GM19043 (cell line): ENCODE measurements around the gene MYOZ1.
"Not testable (repeated sequence)": the region's sequence is repeated elsewhere in the genome, so short reads cannot be mapped to it uniquely, and the experiment has no call there.

Experiments
- ATAC-seq: cut with Tn5 transposase; IDR thresholded peaks from one replicate; pipeline ENCODE4 v1.9.1; 2021; ENCODE audit warnings: low read depth; ENCODE audit not compliant: unreplicated experiment

Gene MYOZ1

DNA sequence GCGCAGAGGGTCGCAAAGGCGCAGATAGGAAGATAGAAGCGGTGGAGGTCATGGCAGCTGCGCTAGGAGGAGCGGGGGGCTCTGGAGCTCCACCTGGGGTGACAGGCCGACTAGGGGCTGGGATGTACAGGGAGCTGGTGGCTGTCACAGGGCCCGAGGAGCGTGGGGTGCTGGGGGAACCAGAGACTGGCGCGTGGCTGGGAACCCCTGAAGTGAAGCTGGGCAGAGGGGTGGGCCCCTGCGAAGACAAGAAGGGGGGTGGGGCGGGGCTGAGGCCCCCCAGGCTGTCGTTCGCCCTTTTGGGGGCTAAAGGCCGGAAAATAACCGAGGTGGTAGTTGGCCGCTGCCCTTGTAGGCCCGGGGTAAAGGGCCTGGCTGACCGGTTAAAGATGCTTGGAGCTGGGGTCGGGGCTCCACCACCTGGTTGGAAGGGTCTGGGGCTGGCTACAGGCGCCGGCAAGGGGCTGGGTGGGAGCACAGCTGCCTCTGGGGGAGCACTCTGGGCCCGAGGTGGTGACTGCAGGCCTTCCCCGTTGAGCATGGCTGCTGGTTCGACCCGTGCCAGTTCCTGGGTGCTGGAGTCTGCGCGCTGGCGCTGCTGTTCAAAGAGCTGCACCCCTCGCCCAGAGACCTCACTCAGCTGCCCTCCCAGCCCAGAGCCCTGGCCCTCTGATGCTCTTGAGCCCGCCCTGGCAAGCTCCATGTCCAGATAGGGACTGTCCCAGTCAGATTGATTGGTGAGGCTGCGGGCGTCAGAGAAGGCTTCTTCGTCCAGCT is 6.8 kb upstream of the MYOZ1 start:
- no peak for ATAC-seq

- no peak for ATAC-seq
Observed at GRCh38 chr10:73647211-73647874, 6.1 kb upstream of the MYOZ1 start.

- ATAC-seq = no peak
Observed at GRCh38 chr10:73646598-73647041, 5.3 kb upstream of the MYOZ1 start.

DNA sequence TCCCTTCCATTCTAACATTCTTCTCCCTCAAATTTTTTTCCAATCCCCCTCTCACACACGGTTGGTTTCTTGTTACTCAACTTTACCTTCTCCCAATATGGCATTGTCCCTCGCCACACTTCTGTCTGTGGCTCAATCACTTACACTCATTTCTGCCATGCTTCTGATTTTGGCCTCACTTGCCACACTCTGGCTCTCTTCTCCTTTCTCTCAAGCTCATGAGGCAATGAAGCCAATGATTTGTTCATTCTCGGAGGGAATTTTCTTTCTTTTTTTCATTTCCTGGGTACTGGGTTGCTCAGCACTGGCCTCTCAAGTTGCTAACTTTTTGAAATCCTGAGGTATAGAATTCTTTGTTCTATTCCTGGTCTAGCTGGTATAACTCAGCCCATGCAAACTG is 4.0 kb upstream of the MYOZ1 start:
- ATAC-seq = no peak

DNA sequence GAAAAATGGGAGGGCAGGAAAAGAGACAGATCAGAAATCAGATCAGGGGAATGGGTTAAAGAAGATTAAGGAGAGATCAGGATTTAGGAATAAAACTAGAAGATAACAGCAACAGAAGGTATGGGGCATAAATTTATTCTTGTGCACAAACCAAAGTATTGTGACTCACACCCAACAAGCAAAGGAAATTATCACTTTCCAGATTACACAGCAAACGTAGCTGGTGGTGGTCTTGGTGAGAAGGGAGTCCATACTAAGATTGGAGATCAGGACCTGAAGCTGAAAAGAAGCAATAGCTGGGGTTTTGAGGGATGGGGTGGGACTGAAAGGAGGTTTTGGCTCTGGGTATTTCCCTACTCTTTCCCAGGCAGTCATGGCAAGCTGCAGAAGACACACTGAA is 3.5 kb upstream of the MYOZ1 start:
- ATAC-seq = no peak

DNA sequence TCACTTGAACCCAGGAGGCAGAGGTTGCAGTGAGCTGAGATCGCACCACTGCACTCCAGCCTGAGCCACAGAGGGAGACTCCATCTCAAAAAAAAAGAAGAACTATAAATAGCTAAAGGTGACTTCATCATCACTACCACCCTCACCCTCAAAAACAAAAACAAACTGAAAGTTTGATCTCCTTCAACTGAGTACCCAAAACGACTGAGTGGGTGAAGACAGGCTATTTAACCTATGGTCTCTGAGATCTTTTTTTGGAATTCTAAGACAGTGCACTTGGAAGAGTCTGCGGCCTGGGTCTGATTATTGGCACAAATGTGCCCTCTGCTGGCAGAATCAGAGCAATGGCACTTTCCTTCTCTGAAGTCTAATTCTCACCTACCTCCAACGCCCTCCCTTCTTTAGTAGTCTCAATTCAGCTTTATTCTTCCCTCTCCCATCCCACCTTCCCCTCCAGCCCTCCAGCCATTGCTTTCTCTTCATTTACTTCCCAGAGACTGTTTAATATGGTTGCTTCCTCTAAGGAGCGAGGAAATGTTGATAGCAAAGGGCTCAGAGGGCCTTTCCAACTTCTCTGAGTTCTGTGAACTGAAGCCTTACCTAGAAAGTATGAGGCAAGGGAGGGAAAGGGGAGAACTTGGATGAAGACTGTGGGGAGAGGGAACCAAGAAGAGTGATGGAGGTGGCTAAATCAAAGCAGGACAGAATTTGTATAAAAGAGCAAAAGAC is 2.9 kb upstream of the MYOZ1 start:
- ATAC-seq = peak; percentile 44

- no peak for ATAC-seq
Observed at GRCh38 chr10:73643362-73643761, 2.1 kb upstream of the MYOZ1 start.

- ATAC-seq = no peak
Observed at GRCh38 chr10:73639286-73639685, 2.0 kb downstream of the MYOZ1 start.

GRCh38 chr10:73635781-73636180 is 5.5 kb downstream of the MYOZ1 start:
- no peak for ATAC-seq

DNA sequence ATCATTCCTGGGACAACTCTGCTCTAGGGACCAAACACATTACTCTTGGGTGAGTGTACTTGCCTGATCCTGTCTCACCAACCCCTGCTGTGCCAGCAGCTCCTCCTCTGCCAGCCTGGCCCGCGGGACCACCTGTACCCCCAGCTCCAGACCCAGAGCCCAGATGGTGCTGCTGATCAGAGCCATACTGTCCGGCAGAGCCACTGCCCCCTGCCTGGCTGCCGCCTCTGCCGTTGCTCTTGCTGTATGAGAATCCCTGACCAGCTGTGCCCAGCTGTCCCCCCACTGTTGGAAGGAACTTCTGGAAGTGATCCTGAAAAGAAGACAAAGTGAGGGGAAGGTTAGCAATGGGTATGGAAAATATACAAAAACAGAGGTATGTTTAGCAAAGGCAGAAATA is 6.9 kb downstream of the MYOZ1 start:
- no peak for ATAC-seq

DNA sequence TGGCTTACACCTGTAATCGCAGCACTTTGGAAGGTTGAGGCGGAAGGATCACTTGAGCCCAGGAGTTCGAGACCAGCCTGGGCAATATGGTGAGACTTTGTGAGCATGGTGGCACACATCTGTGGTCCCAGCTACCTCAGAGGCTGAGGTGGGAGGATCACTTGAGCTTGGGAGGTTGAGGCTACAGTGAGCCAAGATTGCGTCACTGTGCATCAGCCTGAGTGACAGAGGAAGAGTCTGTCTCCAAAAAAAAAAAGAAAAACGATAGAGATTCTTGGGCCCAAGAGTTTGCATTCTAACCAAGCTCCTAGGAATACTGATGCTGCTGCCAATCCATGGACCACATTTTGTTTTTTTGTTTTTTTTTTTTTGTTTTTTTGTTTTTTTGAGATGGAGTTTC is 12.1 kb downstream of the MYOZ1 start:
- no peak for ATAC-seq

- no peak for ATAC-seq
Observed at GRCh38 chr10:73628405-73628804, 12.9 kb downstream of the MYOZ1 start.

- no peak for ATAC-seq
Observed at GRCh38 chr10:73627300-73627699, 14.0 kb downstream of the MYOZ1 start.

- ATAC-seq = peak; percentile 95
Observed at GRCh38 chr10:73625884-73626752, 15.2 kb downstream of the MYOZ1 start.

DNA sequence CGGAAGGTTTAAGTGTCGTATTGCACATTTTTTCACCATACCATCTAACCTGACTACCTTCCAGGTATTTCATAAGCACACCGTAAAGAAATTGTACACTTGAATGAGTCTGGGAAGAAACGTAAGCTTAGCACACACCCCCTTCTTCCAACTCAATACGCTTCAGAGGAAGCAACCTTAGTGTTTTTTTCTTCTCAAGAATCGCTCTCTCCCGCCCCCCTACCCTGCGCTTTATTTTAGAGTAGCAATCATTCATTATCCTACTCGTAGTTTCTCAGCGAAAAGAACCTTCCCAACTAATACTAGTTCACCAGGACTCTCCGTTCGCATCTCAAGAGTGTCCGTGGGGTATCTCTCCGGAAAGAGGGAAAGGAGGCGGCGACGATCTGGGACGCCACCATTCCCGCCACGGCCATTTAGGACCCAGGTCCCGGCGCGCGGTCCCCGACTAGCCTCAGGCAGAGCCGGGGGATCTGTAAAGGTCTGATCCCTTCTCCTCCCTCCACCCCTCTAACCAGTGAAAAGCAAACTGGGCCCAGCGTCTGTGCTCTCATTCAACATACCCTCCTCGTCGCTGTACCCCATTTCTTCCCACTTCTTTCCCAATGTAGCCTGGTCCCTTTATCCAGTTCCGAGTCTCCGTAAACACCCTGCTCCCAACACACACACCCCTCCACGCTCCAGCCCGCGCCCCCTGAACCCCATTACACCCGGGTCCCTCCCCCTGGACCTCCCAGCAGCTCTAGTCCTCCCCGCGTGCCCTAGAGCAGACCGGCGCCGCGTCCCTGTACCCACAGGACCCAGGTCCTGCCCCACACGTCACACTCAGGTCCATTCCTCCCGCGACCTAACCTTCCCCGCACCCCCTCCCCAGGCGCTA is 16.0 kb downstream of the MYOZ1 start:
- ATAC-seq = peak; percentile 20

DNA sequence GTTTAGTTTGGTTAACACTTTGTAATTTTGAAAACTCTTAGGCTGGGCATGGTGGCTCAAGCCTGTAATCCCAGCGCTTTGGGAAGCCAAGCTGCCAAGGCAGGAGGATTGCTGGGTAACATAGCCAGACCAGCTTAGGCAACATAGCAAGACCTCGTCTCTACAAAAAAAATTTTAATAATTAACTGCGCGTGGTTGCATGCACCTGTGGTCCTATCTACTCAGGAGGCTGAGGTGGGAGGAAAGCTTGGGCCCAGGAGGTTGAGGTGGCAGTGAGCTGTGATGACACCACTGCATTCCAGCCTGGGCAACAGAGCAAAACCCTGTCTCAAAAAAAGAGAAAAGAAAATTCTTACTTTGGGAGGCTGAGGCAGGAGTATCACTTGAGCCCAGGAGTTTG is 18.2 kb downstream of the MYOZ1 start:
- no peak for ATAC-seq

DNA sequence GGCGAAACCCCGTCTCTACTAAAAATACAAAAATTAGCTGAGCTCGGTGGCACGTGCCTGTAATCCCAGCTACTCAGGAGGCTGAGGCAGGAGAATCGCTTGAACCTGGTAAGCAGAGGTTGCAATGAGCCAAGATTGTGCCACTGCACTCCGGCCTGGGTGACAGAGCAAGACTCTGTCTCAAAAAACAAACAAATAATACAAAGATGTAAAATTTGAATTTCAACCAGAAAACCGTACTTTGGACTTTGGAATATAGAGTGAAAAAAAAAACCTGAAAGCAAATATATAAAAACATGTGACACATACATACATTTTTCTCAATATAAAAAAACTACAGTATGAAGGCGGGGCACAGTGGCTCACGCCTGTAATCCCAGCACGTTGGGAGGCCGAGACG is 20.3 kb downstream of the MYOZ1 start:
- ATAC-seq = not testable (repeated sequence)

DNA sequence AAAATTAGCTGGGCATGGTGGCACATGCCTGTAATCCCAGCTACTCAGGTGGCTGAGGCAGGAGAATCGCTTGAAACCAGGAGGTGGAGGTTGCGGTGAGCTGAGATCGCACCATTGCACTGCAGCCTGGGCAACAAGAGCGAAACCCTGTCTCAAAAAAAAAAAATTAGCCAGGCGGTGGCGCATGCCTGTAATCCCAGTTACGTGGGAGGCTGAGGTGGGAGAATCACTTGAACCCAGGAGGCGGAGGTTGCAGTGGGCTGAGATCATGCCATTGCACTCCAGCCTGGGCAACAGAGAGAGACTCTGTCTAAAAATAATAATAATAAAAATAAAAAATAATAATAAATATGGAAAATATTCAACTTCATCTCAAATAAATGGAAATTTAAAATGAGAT is 24.1 kb downstream of the MYOZ1 start:
- ATAC-seq = not testable (repeated sequence)

GRCh38 chr10:73614720-73615119 is 26.6 kb downstream of the MYOZ1 start:
- no peak for ATAC-seq

DNA sequence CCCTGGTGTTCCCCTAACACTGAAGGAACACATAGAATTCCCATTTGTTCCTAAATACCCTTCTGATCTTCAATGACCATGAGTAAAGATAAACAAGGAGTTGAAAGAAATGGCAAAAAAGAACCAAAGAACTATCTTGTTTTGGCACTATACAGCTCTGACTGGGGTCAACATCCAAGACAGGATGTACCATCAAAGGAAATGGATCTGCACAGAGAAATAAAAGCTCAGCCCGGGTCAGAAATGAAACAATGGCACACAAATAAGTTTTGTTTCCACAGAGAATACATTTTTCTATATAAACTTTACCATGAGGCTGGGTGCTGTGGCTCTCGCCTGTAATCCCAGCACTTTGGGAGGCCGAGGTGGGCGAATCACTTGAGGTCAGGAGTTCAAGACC is 32.2 kb downstream of the MYOZ1 start:
- ATAC-seq = no peak
